Stimulated activated effector memory CD8-positive, alpha-beta T cell treated with anti-CD3 and anti-CD28 coated beads, Interleukin-12 subunit alpha, Interleukin-12 subunit beta, amount 100 ng/mL, for 72 hours (primary cell): Measurements from ENCODE around the gene PGM1.

Experiments used
- ATAC-seq: fragments of 150-1000 bp; cut with Tn5 transposase; 2 replicates; pipeline ENCODE4 v1.10.0; 2021
- DNase-seq, 2 donors: peaks; one replicate each; pipeline ENCODE4 v3.0.0; 2021 to 2022; ENCODE audit warnings: low spot score in 2 of 2
- H3K27ac Mint-ChIP-seq: one replicate; pipeline ENCODE4 v1.8.0; 2022; ENCODE audit warnings: mild to moderate bottlenecking, mixed read lengths
- H3K36me3 Mint-ChIP-seq: one replicate; pipeline ENCODE4 v1.8.0; 2022; ENCODE audit warnings: mild to moderate bottlenecking, mixed read lengths
- H3K4me1 Mint-ChIP-seq: one replicate; pipeline ENCODE4 v1.8.0; 2022; ENCODE audit warnings: mixed read lengths
- H3K4me3 Mint-ChIP-seq: one replicate; pipeline ENCODE4 v1.8.0; 2022; ENCODE audit warnings: mild to moderate bottlenecking, mixed read lengths
- H3K9me3 Mint-ChIP-seq: one replicate; pipeline ENCODE4 v1.8.0; 2022; ENCODE audit warnings: mixed read lengths

PGM1 gene

GRCh38 chr1:63635681-63636080 is 42.5 kb downstream of the PGM1 start:
- DNase-seq: no peak
- H3K36me3 Mint-ChIP-seq: peaks cover 85% of the 10 kb centered on the region
- no peak overlapping the region for H3K27ac Mint-ChIP-seq
- H3K4me1 Mint-ChIP-seq: no peaks in the 10 kb centered on the region
- H3K9me3 Mint-ChIP-seq: no peaks in the 10 kb centered on the region
- no peak overlapping the region for H3K4me3 Mint-ChIP-seq
- no peak for ATAC-seq

- Mint-ChIP-seq H3K36me3 (peaks cover 85% of the 10 kb centered on the region), H3K27ac (no peak overlapping the region), H3K4me1 (no peaks in the 10 kb centered on the region)
These were observed 43.2 kb downstream of the PGM1 start for GRCh38 chr1:63636192-63637105.

GRCh38 chr1:63638471-63638870 is 45.3 kb downstream of the PGM1 start:
- Mint-ChIP-seq H3K4me3 (no peak overlapping the region), H3K4me1 (no peaks in the 10 kb centered on the region), H3K27ac (no peak overlapping the region), H3K36me3 (peaks cover 75% of the 10 kb centered on the region), H3K9me3 (no peaks in the 10 kb centered on the region)
- ATAC-seq (no peak), DNase-seq (no peak)

More at GRCh38 chr1:63636192-63637105, 43.2 kb downstream of the PGM1 start:
- Mint-ChIP-seq H3K9me3 (no peaks in the 10 kb centered on the region), H3K4me3 (no peak overlapping the region)
- ATAC-seq (no peak), DNase-seq (no peak)

GRCh38 chr1:63638875-63639274 is 45.7 kb downstream of the PGM1 start:
- H3K36me3 Mint-ChIP-seq: peaks cover 72% of the 10 kb centered on the region
- H3K9me3 Mint-ChIP-seq: no peaks in the 10 kb centered on the region
- H3K4me1 Mint-ChIP-seq: no peaks in the 10 kb centered on the region
- ATAC-seq: no peak
- no peak for DNase-seq
- H3K4me3 Mint-ChIP-seq: no peak overlapping the region
- no peak overlapping the region for H3K27ac Mint-ChIP-seq

GRCh38 chr1:63640633-63641567 is 47.7 kb downstream of the PGM1 start:
- ATAC-seq: no peak
- Mint-ChIP-seq H3K9me3 (no peaks in the 10 kb centered on the region), H3K27ac (no peak overlapping the region), H3K4me1 (no peaks in the 10 kb centered on the region), H3K4me3 (no peak overlapping the region), H3K36me3 (peaks cover 57% of the 10 kb centered on the region)
- DNase-seq: no peak

- peaks cover 53% of the 10 kb centered on the region for H3K36me3 Mint-ChIP-seq
- no peak overlapping the region for H3K27ac Mint-ChIP-seq
- H3K4me1 Mint-ChIP-seq: no peaks in the 10 kb centered on the region
These were observed 48.4 kb downstream of the PGM1 start for GRCh38 chr1:63641615-63642014.

GRCh38 chr1:63642901-63643300 is 49.7 kb downstream of the PGM1 start:
- DNase-seq (no peak), ATAC-seq (no peak)
- H3K36me3 Mint-ChIP-seq: peaks cover 43% of the 10 kb centered on the region
- no peak overlapping the region for H3K27ac Mint-ChIP-seq
- H3K4me3 Mint-ChIP-seq: no peak overlapping the region
- no peaks in the 10 kb centered on the region for H3K4me1 Mint-ChIP-seq
- no peaks in the 10 kb centered on the region for H3K9me3 Mint-ChIP-seq

More at GRCh38 chr1:63641615-63642014, 48.4 kb downstream of the PGM1 start:
- ATAC-seq (no peak), DNase-seq (no peak)
- no peak overlapping the region for H3K4me3 Mint-ChIP-seq
- no peaks in the 10 kb centered on the region for H3K9me3 Mint-ChIP-seq

GRCh38 chr1:63643517-63643916 is 50.3 kb downstream of the PGM1 start:
- no peak overlapping the region for H3K27ac Mint-ChIP-seq
- no peaks in the 10 kb centered on the region for H3K4me1 Mint-ChIP-seq
- DNase-seq: no peak
- H3K9me3 Mint-ChIP-seq: no peaks in the 10 kb centered on the region
- peaks cover 43% of the 10 kb centered on the region for H3K36me3 Mint-ChIP-seq
- no peak overlapping the region for H3K4me3 Mint-ChIP-seq
- ATAC-seq: no peak

- H3K36me3 Mint-ChIP-seq: peaks cover 43% of the 10 kb centered on the region
- ATAC-seq: no peak
- H3K9me3 Mint-ChIP-seq: no peaks in the 10 kb centered on the region
- H3K4me1 Mint-ChIP-seq: no peaks in the 10 kb centered on the region
- no peak for DNase-seq
- no peak overlapping the region for H3K4me3 Mint-ChIP-seq
- no peak overlapping the region for H3K27ac Mint-ChIP-seq
These were observed 50.7 kb downstream of the PGM1 start for GRCh38 chr1:63643926-63644325.

- DNase-seq (no peak), ATAC-seq (no peak)
- peaks cover 40% of the 10 kb centered on the region for H3K36me3 Mint-ChIP-seq
- no peak overlapping the region for H3K4me3 Mint-ChIP-seq
- no peak overlapping the region for H3K27ac Mint-ChIP-seq
- H3K4me1 Mint-ChIP-seq: no peaks in the 10 kb centered on the region
- H3K9me3 Mint-ChIP-seq: no peaks in the 10 kb centered on the region
These were observed 52.1 kb downstream of the PGM1 start for GRCh38 chr1:63645317-63645716.

GRCh38 chr1:63648689-63649088 is 55.5 kb downstream of the PGM1 start:
- H3K4me3 Mint-ChIP-seq: no peak overlapping the region
- no peak for DNase-seq
- H3K4me1 Mint-ChIP-seq: no peaks in the 10 kb centered on the region
- ATAC-seq: no peak
- H3K9me3 Mint-ChIP-seq: no peaks in the 10 kb centered on the region
- H3K27ac Mint-ChIP-seq: no peak overlapping the region
- H3K36me3 Mint-ChIP-seq: peaks cover 47% of the 10 kb centered on the region

- Mint-ChIP-seq H3K27ac (peak overlapping the region; percentile 34), H3K4me1 (no peaks in the 10 kb centered on the region), H3K36me3 (peaks cover 73% of the 10 kb centered on the region), H3K4me3 (no peak overlapping the region), H3K9me3 (no peaks in the 10 kb centered on the region)
- no peak for ATAC-seq
- DNase-seq: no peak
These were observed 58.0 kb downstream of the PGM1 start for GRCh38 chr1:63651161-63651701.

GRCh38 chr1:63653976-63654375 is 60.8 kb downstream of the PGM1 start:
- Mint-ChIP-seq H3K27ac (no peak overlapping the region), H3K9me3 (no peaks in the 10 kb centered on the region), H3K4me1 (no peaks in the 10 kb centered on the region), H3K4me3 (no peak overlapping the region), H3K36me3 (peaks cover 76% of the 10 kb centered on the region)
- no peak for DNase-seq
- no peak for ATAC-seq

- H3K4me3 Mint-ChIP-seq: no peak overlapping the region
- H3K4me1 Mint-ChIP-seq: no peaks in the 10 kb centered on the region
- H3K27ac Mint-ChIP-seq: no peak overlapping the region
- DNase-seq (no peak), ATAC-seq (no peak)
- H3K36me3 Mint-ChIP-seq: peaks cover 46% of the 10 kb centered on the region
- no peaks in the 10 kb centered on the region for H3K9me3 Mint-ChIP-seq
These were observed 66.2 kb downstream of the PGM1 start for GRCh38 chr1:63659448-63659847.

- Mint-ChIP-seq H3K4me3 (no peak overlapping the region), H3K36me3 (peaks cover 27% of the 10 kb centered on the region), H3K27ac (no peak overlapping the region), H3K9me3 (no peaks in the 10 kb centered on the region), H3K4me1 (no peaks in the 10 kb centered on the region)
- ATAC-seq (no peak), DNase-seq (no peak)
These were observed 69.0 kb downstream of the PGM1 start for GRCh38 chr1:63662056-63662836.
